Lower leg skin (tissue), 3 donors: ENCODE measurements around the gene NPLOC4.

Experiments used
- CTCF ChIP-seq, 3 donors: fragments of 450-650 bp; IDR thresholded peaks; one replicate each; pipeline ENCODE4 v1.5.1; 2016; ENCODE audit warnings: antibody characterized with exemption in 3 of 3, mild to moderate bottlenecking in 3 of 3, moderate library complexity in 2 of 3
- POLR2A ChIP-seq, 2 donors: fragments of 450-650 bp; IDR thresholded peaks; one replicate each; pipeline ENCODE4 v1.6.1; 2016 to 2017; ENCODE audit warnings: antibody characterized with exemption in 2 of 2, mild to moderate bottlenecking in 1 of 2, moderate library complexity in 1 of 2

DNA sequence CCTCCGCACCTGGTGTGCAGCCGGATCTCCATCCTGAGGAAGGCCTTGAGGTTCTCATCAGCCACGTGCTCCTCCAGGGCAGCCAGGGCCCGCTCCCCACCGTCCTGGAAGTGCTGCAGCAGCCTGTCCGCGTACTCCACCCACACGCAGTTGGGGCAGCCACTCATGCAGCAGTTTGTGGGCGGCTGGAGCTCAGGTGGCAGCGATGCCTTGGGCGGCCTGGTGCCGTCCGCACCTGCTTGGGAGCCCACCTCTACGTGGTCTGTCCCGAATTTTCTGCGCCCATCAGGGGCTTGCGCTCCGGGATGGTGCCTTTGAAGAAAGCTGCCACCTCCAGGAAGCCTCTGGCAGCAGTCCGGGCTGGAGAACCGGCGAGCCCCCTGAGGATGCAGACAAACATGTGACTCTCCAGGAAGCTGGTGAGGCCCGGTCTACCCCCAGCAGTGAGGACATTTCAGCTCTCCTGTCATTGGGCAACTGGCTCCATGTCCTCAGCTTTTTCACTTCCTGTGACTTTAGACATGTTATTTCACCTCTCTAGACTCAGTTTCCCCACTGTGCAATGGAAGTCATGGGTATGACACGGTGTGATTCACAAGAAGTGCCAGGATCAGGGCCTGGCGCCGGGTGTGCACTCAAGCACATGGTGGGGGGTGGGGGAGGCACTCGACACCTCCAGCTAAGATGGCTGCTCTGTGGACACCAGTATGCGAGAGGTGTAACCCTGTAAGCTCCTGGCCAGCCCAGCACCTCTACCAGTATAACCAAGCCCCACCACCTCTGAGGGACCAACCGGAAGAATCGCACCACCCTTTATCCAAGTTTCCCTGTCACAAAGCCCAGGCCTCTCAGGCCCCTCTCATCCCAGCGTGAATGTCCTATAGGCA, 28.5 kb upstream of the NPLOC4 start:
- no peak for TF ChIP-seq CTCF (IDR thresholded peaks at IDR 0.05)
- TF ChIP-seq POLR2A (IDR thresholded peaks at IDR 0.05), result no peak
